OCI-LY3 (cell line): ENCODE results near the gene PRCC.

Experiments used
- CTCF ChIP-seq: fragments of 200-600, 300-600 bp; sonication (generic); IDR thresholded peaks from 2 replicates; pipeline ENCODE4 v1.5.1; 2014; ENCODE audit warnings: antibody characterized with exemption, low read length, low read depth
- EZH2phosphoT487 ChIP-seq: fragments of 200-600 bp; shearing (Covaris generic); IDR thresholded peaks from 2 replicates; pipeline ENCODE4 v1.6.1; 2018; ENCODE audit warnings: antibody characterized with exemption, mixed run types, low read depth

DNA sequence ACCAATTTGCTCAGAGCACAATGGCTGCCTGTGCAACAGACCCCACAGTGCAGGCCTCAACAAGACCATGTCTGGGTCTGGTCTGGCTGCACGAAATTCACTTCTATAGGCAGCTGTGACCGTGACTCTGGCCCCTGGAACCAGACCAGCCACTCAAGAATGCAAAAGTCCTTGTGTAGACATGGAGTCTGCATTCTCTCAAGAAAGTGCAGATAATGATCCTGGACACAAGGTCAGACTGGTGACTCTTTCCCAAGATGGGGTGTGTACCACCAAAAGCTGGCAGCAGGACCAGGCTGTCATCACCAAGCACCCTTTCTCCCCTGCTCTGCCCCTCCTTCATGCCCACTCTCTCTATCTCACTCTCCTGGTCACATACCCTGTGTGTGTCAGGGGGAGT is 46.2 kb upstream of the PRCC start:
- TF ChIP-seq CTCF (no peak), EZH2phosphoT487 (no peak)
